Activated CD8-positive, alpha-beta memory T cell treated with anti-CD3 and anti-CD28 coated beads for 24 hours (primary cell): Measurements from ENCODE around the gene MME.

Source experiments
- DNase-seq: peaks from one replicate; pipeline ENCODE4 v3.0.0-alpha.2; 2020

MME gene

DNA sequence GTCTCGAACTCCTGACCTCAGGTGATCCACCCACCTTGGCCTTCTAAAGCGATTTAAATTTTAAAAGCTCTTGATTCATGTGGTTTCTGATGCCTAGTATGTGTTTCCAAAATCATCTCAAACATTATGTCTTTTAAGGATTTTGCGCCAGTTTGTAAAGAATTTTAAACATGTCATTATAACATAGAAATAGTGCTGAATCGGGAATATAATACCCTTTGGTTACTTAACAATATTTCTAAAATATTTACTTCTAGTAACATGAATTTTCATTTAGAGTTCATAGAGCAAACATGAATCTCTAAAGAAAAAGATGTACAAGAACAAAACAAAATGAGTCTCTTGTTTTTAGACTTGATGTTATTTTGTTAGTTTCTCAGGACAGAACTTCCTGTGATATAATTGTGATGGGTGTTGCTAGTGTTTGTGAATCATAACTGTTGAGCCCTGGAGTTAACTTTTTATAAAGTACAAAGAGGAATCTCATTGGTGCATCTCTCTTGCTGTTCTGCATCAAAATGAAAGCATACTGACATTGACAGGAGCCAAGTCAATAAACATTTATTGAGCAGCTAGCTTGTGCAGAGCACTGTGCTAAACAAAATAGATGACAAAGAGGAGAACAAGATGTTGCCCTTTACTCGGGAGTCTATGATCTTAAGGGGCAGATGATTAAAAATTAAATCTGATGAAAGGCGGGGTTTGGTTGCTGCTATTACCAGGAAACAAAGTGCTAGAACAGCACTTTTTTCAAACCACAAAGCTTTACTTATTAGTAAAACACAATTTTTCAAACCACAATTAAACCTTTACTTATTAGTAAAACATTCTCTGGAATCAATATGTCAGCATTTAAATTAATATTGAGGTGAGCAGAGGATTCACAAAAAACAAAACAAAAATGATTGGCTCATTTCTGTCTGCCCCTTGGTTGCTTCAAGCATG, 73.4 kb downstream of the MME start:
- no peak for DNase-seq

DNA sequence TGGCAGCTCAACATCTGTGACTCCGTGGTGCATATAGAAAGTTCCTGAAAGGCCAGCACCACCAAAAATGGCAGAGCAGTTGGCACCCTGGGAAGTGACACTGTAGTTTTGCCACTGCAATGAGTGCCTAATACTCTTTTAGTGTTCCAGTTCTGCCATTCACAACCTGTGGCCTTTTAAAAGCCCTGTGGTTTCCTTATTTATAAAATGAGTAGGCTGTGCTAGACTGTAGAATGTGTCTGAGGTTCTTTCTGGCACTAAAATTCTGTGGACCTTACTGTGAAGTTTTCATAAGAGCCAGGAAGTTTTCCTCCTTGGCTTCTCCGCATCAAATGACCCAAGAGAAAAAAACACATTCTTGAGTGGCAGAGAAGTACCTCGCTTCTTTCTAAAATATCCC, 74.1 kb downstream of the MME start:
- no peak for DNase-seq

DNA sequence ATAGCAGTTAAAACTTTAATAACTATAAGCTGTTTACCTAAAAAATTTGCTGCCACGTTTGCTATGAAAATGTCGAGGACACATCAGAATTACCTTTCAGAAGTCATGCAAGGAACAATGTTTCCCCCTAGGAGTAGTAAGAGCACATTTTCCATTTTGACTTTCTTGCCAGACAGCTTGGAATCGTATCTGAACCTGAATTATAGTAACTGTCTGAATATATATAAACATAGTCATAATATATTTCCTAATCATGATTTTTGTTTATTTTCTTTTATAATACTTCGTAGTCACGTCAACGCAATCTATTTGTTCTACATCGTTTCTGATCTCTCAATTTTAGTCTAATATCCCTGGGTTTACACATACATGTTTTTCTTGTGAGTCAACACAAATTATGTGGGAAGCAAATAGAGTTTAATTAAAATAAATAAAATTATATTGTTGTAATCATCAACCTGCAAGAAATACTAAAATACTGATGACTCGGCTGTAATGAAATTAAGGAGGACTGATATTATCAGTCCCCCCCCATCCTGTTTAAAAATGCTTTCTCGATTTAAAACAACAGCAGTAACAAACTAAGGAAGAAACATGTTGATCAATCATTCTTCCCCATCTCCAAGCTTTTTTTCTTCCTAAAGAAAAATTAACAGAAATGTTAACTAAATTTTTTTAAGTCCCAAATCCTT, 78.4 kb downstream of the MME start:
- no peak for DNase-seq

DNA sequence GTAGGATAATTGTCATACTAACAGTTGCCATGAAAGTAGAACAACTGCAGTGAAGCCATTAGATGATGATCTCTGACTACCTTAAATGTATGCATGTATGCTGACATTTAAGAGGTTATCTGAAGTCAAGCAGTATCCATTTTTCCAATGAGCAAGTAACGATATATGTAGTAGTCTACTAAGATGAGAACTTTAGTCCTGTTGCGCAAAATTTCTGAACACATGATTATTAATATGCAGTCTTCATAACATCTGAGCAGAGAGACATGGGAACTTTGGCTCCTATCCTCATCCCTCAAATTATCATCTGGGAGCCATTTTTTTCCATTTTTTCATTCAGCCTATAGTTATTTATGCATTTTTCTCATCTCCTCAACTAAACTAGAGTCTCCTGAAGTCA, 79.2 kb downstream of the MME start:
- no peak for DNase-seq

DNA sequence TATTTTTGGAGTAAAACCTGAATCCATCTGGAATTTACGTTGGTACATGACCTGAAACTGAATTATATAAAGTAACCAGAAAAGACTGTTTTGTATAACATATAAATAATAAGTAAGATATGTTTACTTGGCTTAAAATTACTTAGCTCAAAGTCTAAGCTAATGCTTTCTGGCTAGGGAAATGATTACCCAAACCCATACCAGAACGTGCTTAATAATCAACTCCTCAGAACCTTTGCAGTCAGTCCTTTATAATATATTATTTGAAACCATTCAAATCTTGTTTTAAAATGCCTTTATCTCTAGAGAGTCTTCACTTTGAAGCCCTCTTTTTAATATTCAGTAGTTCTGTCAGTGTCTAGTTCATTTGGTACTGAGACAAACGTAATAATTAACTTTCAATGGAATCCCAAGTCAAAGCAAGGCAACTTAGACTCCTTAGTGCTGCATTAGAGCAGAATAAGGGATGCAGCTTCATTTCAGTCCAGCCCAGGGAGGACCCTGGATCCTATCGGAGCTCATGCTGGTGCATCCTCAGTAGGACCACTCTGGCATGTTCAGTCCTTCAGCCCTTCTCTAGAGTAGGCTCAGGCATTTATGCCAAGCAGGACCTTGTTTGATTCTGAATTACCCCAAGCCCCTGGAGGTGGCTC, 81.6 kb downstream of the MME start:
- DNase-seq, result no peak

DNA sequence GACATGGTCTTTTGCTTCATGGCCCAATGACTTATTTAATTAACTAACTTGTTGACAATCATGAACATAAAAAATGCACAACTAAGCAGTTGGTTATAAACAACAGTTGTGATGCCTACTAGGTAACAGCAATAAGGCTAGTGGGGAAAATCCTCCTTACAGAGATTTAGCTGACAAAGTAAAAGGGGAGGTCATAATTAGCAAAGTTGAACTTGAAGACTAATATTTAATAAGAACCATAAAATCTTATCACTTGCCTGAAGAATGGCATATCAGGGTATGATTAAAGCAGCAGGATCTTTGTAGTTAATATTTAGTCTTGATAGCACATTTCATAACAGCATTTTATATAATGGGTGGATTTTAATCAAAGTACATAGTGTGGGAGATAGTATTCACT, 84.2 kb downstream of the MME start:
- no peak for DNase-seq

DNA sequence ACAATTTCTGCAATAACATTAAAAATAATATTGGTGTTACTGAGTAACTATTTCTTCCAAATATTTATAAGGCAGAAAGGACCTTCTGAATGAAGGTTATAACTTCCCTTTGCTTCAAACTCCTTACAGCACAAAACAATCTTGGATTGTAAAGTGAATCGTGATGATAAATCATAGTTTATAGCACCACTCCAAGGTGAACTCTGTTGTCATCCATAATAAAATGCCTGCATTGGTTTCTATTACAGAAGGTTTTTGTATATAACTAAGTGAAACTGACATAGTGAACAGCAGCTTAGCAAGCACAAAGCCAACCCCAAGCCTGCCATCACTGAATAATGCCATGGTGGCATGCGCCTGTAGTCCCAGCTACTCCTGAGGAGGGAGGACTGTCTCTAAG, 86.3 kb downstream of the MME start:
- no peak for DNase-seq

DNA sequence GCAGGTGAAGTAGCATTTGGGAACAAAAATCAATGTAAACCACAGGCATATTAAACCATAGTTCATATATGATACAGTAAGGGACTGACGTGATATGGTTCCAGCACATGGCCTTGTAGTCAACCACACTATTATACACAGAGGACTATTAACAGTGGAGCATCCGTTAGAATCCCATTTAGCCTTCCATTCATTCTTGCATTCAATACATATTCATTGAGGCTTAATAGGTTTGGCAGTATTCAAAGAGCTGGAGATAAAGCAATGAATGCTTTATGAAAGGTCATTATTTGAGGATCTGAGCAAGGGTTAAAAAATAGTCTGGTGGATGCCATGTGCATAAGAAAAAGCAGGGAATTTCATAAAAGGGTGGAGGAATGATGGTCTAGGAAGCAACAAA, 89.1 kb downstream of the MME start:
- DNase-seq, result no peak

DNA sequence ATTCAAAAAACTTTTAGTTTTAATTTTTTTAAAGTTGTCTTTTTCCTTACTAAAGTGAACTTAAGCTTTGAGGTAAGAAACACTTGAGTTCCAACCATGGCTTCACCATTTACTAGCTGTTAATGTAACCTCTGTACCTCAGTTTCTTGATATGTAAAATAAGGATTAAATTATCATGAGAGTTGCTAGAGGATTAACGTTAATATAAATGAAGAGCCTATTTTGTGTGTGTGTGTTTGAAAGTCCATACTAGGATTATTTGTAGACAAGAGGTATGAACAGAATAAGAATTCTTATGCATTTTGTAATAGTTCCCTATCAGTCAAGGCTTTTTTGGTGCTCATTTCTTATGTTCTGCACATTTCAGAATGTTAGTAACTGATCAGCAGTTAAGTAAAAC, 93.7 kb downstream of the MME start:
- DNase-seq, result no peak

DNA sequence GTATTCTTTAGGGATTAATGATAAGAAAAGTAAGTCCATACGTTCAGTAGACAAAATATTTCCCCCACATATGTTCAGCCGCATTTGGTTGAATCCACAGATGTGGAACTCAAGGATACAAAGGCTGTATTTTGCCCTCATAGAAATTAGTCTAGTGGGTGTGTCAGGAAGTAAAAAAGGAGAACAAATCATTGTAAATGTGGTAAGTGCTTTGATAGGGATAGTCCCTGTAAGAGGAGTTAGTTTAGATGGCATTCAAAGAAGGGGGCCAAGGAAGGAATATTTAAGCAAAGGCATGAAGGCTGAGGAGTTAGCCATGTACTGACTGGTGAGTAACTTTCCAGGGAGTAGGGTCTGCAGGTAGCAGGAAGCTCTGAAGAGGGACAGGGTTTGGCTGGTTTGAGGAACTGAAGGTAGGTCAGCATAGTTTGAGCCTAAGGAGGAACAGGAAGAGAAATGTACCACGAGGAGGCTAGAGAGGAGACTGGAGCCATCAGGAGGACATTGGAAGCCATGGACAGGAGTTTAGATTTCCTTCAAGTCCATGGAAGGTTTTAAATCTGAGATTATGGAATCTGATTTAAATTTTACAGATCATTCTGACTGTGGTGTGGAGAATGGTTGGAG, 98.8 kb downstream of the MME start:
- no peak for DNase-seq

DNA sequence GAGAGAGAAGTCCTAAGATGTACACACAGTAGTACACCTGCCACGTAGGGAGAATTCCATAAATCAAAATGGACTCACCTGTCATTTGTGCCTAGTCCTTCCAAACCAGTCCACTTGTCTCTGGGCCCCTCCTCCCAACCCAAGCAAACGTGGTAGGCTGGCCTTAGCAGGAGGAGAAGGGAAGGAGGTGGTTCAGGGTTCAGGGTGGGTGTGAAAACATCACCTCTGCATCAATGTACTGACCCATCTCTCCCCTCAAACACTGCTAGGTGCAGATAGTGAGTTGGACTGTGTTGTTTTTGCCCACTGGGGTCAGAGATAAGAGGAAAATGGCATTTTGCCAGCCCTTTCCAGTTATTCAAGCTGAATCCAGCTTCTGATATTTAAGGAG, 99.3 kb downstream of the MME start:
- no peak for DNase-seq

DNA sequence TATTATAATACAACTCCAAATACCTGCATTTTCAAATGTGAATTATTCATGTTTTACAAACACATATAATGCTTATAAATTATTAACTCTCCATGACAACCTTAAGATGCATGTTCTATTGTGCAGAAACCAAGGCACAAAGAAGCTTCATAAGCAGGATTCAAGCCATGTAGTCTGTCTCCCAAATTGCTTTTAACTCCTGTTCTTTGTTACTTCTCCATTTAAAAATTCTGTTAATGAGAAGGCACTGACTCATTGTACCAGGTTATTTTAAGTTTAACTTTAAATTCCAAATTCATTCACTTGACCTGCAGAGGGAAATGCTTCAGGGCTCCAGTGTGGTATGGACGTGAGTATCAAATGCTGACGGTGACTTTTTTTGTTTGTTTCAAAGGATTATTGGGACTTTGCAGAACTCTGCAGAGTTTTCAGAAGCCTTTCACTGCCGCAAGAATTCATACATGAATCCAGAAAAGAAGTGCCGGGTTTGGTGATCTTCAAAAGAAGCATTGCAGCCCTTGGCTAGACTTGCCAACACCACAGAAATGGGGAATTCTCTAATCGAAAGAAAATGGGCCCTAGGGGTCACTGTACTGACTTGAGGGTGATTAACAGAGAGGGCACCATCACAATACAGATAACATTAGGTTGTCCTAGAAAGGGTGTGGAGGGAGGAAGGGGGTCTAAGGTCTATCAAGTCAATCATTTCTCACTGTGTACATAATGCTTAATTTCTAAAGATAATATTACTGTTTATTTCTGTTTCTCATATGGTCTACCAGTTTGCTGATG, 100.0 kb downstream of the MME start:
- no peak for DNase-seq

DNA sequence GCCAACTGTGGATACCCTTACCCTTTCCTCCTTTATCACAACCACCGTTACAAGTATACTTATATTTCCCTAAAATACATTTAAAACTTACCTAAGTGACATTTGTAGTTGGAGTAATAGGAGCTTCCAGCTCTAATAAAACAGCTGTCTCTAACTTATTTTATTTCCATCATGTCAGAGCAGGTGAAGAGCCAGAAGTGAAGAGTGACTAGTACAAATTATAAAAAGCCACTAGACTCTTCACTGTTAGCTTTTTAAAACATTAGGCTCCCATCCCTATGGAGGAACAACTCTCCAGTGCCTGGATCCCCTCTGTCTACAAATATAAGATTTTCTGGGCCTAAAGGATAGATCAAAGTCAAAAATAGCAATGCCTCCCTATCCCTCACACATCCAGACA, 102.3 kb downstream of the MME start:
- no peak for DNase-seq

DNA sequence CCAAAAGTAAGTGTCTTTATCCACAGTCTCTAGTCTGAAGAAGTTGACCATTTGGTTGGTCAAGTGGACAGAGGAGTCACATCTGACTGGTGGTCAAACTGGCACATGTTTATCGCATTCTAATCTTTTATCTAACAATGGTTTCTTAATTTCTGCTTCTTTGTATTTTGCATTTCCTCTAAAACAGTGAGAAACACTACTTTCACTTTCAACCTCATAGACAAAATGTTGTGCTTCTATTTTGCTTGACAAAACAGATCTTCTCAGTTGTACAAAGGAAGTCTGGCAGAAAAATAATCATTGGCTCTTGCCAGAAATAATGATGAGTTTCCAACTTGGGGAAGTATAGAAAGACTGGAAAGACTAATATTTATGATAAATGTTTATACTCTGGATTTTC, 103.9 kb downstream of the MME start:
- DNase-seq, result no peak

DNA sequence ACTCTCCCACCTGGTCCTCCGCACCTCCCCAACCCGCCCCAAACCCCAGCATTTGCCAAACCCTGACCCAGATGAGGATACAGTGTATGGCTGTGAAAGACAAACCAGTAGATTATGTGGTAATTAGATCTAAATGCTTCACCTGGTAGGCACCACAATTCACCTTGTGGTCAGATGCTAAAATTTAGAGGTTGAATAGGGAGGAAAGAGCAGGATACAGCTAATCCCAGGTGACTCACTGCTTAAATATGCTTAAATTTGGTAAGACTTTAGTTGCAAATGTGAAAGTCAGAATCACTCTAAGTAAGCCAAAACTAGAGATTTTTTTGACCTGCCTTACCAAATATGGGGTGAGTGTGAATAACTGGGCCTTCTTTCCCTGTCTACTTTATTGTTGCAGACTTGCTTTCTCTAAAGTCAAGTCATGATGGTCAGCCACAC, 105.5 kb downstream of the MME start:
- DNase-seq, result no peak

DNA sequence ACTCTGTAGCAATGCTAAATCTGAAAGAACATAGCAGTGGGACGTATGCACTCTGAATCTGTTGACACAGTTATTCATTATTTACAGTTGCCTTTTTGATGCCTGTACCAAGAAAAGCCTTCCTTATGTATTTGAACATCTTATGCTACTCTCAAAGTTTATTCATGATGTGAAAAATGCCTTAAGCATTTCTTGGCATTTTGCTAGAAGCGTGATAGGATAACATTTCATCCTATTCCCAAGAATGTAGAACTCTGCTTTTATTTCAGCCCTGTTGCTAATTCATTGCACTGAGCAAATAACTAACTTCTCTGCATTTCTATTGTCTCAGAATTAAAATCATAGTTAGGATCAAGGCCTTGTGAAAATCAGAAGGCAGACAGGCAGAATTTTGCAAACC, 107.9 kb downstream of the MME start:
- DNase-seq, result no peak

DNA sequence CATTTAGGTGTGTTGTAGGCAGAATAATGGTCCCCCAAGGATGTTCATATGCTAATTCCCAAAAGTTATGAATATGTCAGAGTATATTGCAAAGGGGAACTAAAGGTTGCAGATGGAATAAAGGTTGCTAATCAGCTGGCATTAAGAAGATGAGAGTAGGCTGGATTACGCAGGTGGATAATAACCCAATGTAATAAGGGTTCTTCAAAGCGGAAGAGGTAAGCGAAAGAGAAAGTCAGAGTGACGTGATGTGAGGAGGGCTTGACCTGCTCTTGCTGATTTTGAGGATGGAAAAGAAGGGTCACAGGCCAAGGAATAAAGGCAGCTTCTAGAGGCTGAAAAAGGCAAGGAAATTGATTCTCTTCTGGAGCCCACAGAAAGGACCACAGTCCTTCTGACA, 109.4 kb downstream of the MME start:
- no peak for DNase-seq

DNA sequence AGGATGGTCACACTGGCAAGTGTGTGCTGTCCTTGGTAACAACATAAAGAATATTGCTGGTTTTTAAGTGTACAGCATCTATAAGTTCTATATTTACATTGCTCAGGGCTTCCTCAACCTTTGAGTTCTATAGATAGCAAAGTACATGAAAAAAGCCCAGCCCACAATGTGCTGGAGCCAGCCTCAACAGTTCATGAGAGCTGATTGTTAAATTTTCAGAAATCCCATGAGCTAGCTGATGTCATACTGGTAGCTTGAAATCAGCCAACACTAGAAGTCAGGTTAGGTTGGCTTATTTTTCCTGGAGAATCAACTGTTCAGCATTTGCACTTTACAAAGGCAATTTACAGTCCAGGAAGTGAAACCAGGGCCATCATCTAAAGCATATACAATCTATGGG, 110.6 kb downstream of the MME start:
- no peak for DNase-seq

DNA sequence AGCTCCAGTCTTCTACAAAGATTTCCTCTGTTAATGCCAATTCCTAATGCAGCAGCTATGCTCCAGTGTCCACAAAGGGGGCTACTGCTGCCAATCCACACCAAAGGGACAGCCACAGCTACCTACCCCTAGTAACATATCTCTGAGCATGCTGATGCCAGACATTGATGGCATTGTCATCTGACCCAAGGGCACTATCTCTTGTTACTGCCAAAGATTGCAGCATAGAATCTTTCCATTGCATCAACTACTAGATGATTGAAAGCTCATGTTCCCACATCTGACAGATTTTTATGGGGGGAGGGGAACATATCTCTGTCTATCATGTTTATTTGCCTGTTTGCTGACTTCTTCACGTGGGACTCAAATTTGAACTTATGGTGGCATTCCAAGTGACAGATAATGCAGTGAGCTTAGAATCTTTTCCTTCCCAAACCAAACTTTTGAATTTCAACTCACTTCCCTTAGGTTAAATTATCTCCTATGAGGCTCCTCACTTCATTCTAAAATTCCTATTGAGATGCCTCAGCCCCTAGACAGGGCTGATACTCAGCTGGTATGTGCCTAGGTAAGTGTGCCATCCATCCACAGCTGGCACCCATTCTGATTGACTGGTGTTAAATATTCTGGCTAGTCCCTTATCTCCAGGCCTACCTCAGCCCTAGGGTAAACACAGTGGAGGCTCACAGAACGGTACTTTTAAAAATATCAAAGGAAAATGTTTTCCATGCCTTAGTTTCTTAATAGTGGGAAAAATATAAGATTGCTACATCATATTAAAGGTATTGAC, 113.0 kb downstream of the MME start:
- no peak for DNase-seq

DNA sequence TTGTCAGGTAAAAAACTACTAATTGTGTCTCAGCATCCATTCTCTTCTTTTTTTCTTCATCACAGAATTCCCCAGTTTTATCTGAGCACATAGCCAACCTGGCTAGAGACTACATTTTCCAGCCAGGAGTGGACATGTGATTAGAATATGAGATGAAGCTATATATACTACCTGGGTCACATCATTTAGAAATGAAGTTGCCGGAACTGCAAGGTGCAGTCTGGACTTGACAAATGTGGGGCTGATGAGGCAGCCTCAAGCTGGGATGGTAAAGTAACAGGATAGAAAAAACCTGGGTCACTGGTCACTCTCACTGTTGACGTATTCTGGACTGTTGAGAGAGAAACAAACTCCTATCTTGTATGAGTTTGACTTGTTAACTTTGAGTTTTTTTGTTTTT, 113.7 kb downstream of the MME start:
- DNase-seq, result no peak
